Body of pancreas (tissue), 4 donors: ENCODE data around the gene CKAP5. TPM values are rescaled to one million over a fixed set of nuclear protein-coding genes. Genes with fewer than 3 reads are reported as not detected.

ENCODE experiments used
- ATAC-seq: fragments of 150-250 bp; one replicate; pipeline ENCODE4 v1.9.1; 2016
- DNase-seq, 4 donors: peaks; one replicate each; pipeline ENCODE4 v3.0.0-alpha.2; 2019
- H3K27ac ChIP-seq, 4 donors: fragments of 200-600 bp; sonication (generic); 1 replicate in 3 of 4; 2 replicates in 1 of 4; pipeline versions ENCODE4 v1.5.1 to v1.6.1; 2016 to 2019; ENCODE audit warnings: mild to moderate bottlenecking in 1 of 4, mixed read lengths in 1 of 4, moderate library complexity in 1 of 4
- H3K27me3 ChIP-seq, 2 donors: fragments of 200-600 bp; sonication (generic); one replicate each; pipeline ENCODE4 v1.6.0; 2016; ENCODE audit warnings: mild to moderate bottlenecking in 1 of 2
- H3K36me3 ChIP-seq, 2 donors: fragments of 200-600 bp; sonication (generic); replicated peaks in 1 of 2; 2 replicates each; pipeline ENCODE4 v1.5.1; 2016; ENCODE audit warnings: low read depth in 2 of 2; ENCODE audit not compliant: insufficient read depth in 1 of 2
- H3K4me1 ChIP-seq: fragments of 200-600 bp; sonication (generic); one replicate; pipeline ENCODE4 v1.6.0; 2016
- H3K4me3 ChIP-seq, 2 donors: fragments of 200-600 bp; sonication (generic); 1 replicate in 1 of 2; 2 replicates in 1 of 2; pipeline ENCODE4 v1.5.1; 2016 to 2019
- H3K9me3 ChIP-seq, 3 donors: fragments of 200-600 bp; sonication (generic); 1 replicate in 2 of 3; 2 replicates in 1 of 3; pipeline ENCODE4 v1.5.1; 2016
- CTCF ChIP-seq, 7 experiments: fragments of 450-650 bp in 4 of 7; fragments of 200-600 bp in 3 of 7; sonication (generic) in 3 of 7; IDR thresholded peaks; one replicate each; pipeline ENCODE4 v1.5.1; 2016 to 2019; ENCODE audit warnings: antibody characterized with exemption in 7 of 7
- POLR2A ChIP-seq, 3 donors: fragments of 450-650 bp; IDR thresholded peaks; one replicate each; pipeline ENCODE4 v1.6.1; 2016; ENCODE audit warnings: antibody characterized with exemption in 3 of 3, mild to moderate bottlenecking in 2 of 3
- WGBS, 2 donors: methylation state at CpG; one replicate each; pipeline ENCODE4 v1.1.5; 2017; 5-methylcytosine and 5-hydroxymethylcytosine counted together
- intact Hi-C: fragments of 100-400 bp; cut with DNase I; formaldehyde crosslinking; loops from one replicate; pipeline ENCODE4 v1.15.1; 2023
- total RNA-seq, 2 donors: library from RNA; depleted of rRNA; stranded (reverse); fragments of >200 nt; gene quantifications; one replicate each; pipeline ENCODE4 v1.1.0, GENCODE V29; 2016

Gene CKAP5
- total RNA-seq, 2 donors from 2014 or later, result 22.8 to 24.7 TPM

DNA sequence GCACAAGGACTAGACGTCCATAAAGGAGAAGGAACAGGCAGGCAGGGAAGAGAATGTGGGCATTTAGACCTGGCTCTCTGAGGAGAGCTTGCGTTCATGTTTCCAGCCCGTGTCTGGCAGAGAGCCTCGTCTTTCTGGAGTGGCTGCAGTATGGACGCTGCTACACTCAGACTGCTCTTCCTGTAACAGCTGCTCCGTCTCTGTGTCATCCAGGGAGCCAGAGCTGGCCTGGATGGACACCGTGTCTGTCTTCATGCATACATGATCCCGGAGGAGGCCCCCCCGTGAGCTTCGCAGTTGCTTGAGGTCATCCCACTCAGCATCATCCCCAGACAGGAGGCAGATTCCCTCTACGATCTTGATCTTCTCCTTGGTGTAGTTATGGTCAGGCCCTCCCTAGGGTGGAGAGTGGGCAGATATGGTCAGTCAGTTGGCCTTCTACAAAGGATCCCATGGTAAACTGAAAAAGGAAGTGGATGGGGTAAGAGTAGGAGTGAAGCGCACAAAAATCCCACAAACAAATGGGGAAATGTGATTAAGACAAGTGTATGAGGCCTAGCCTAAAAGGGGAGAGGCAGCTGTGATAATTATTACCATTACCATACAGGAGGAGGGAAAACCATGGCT lies 13.0 kb upstream of the CKAP5 start:
- no peak for TF ChIP-seq CTCF (IDR thresholded peaks at IDR 0.05)
- no peak for TF ChIP-seq POLR2A (IDR thresholded peaks at IDR 0.05)
- Histone ChIP-seq H3K9me3 (no peaks in the 10 kb centered on the region), H3K4me3 (no peak overlapping the region), H3K36me3 (peaks cover 0 to 5% of the 10 kb centered on the region in 2 donors), H3K27ac (no peak overlapping the region), H3K4me1 (no peaks in the 10 kb centered on the region), H3K27me3 (no peaks in the 10 kb centered on the region)
- WGBS, 2 donors, result 83 to 86% methylated on average over 9 to 12 of the region's 12 CpGs
- no peak for ATAC-seq
- DNase-seq, result peak in 1 of 4 donors; percentile 3
- intact Hi-C loops, result no loop called here

- H3K4me3 ChIP-seq, result no peak overlapping the region
- TF ChIP-seq CTCF (IDR thresholded peaks at IDR 0.05), result no peak
- no peak for TF ChIP-seq POLR2A (IDR thresholded peaks at IDR 0.05)
- DNase-seq (peak in 1 of 4 donors; percentile 12), ATAC-seq (no peak)
- H3K4me1 ChIP-seq, result no peaks in the 10 kb centered on the region
- intact Hi-C loops, result no loop called here
- H3K9me3 ChIP-seq, result no peaks in the 10 kb centered on the region
- H3K27ac ChIP-seq, result peak overlapping the region in 1 of 4 donors; percentile 4
- H3K36me3 ChIP-seq, result peaks cover 0 to 3% of the 10 kb centered on the region in 2 donors
- no peaks in the 10 kb centered on the region for H3K27me3 ChIP-seq
- 56 to 68% methylated on average over 4 of the region's 4 CpGs for WGBS, 2 donors
Observed at GRCh38 chr11:46857666-46858065, 11.6 kb upstream of the CKAP5 start.

DNA sequence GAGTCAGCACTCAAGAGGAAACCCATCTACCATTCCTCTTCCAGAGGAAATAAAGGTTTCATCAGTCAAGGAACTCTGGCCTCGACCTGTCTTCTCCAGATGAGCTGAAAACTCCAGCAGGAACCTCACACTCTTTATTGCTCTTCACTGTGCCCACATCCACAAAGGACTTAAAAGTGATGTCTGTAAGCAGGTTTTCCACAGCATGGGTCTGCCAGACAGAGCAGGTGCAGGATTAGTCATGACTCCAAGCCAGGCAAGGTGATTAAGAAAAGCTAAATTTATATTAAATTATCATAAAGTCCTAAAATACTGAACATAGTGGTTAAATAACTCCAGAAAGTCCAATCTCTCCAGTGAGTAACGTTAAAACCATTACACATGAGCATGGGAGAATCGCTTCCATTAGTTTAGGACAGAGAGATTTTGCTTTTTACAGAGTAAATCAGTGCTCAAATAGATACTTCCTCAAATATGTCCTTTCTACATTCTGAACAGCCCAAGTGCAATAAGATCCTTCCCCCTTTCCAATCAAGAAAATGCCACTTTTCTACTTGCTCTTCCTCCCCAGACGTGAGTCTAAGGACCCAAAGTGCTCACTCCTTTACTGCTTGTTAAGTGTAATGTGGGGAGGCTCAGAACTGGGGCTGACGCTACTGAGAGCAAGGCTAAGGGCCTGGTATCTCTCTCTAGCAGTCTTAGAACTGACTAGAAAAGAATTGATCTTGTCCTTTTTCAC lies 10.7 kb upstream of the CKAP5 start:
- H3K9me3 ChIP-seq, result no peaks in the 10 kb centered on the region
- ATAC-seq (no peak), DNase-seq (no peak)
- intact Hi-C loops, result no loop called here
- no peaks in the 10 kb centered on the region for H3K27me3 ChIP-seq
- TF ChIP-seq CTCF (IDR thresholded peaks at IDR 0.05), result no peak
- no peak for TF ChIP-seq POLR2A (IDR thresholded peaks at IDR 0.05)
- peak overlapping the region in 1 of 4 donors; percentile 0 for H3K27ac ChIP-seq
- WGBS, 2 donors, result 65 to 72% methylated on average over 5 of the region's 5 CpGs
- no peak overlapping the region for H3K4me3 ChIP-seq
- no peaks in the 10 kb centered on the region for H3K4me1 ChIP-seq
- peaks cover 0 to 3% of the 10 kb centered on the region in 2 donors for H3K36me3 ChIP-seq

GRCh38 chr11:46855863-46856262 lies 9.8 kb upstream of the CKAP5 start:
- DNase-seq (no peak), ATAC-seq (no peak)
- intact Hi-C loops, result no loop called here
- WGBS, 2 donors, result 95 to 98% methylated on average over 2 of the region's 2 CpGs
- no peaks in the 10 kb centered on the region for H3K27me3 ChIP-seq
- H3K27ac ChIP-seq, result no peak overlapping the region
- peaks cover 0 to 3% of the 10 kb centered on the region in 2 donors for H3K36me3 ChIP-seq
- no peak for TF ChIP-seq CTCF (IDR thresholded peaks at IDR 0.05)
- TF ChIP-seq POLR2A (IDR thresholded peaks at IDR 0.05), result no peak
- no peaks in the 10 kb centered on the region for H3K4me1 ChIP-seq
- H3K9me3 ChIP-seq, result no peaks in the 10 kb centered on the region
- no peak overlapping the region for H3K4me3 ChIP-seq
